A204.1 (cell line): ENCODE results near the gene LTB4R.

Experiments
- FAIRE-seq: peaks from 2 replicates; lab custom pipeline; 2012; peaks lifted over from hg19 to GRCh38; lab: Jason Lieb, UNC

LTB4R gene

DNA sequence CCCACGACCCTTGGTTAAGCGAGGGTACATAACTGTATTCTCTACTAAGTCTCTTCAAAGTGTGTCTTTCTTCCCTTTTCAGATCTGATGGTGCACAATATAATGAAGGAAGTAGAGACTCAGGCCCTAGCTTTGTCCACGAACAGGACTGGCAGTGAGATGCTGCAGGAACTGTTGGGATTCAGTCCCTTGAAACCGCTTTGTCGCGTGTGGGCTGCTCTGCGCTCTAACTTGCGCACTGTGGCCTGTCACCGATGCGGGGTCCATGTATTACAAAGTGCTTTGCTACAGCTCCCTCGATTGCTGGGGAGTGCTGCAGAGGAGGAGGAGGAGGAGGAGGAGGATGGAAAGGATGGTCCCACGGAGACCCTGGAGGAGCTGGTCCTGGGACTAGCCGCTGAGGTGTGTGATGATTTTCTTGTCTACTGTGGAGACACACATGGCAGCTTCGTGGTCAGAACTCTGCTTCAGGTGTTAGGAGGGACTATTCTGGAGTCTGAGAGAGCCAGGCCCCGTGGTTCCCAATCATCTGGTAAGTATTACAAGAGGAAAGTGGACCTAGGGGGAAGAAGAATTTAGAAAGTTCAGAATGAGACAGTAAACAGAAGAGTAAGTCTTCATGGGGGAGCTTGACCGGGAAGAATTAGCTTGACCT is 10.8 kb upstream of the LTB4R start:
- FAIRE-seq, result no peak

DNA sequence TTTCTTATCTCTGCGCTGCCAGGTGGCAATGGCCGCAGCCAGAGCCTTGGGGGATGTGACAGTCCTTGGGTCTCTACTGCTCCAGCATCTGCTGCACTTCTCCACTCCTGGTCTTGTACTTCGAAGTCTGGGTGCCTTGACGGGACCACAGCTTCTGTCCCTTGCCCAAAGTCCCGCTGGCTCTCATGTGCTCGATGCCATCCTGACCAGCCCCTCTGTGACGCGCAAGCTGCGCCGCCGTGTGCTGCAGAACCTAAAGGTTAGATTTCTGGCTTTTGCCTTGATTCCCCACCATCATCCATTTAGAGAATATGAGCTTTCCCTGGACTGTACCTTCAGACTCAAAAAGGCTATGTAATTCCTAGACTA is 7.3 kb upstream of the LTB4R start:
- FAIRE-seq, result no peak

DNA sequence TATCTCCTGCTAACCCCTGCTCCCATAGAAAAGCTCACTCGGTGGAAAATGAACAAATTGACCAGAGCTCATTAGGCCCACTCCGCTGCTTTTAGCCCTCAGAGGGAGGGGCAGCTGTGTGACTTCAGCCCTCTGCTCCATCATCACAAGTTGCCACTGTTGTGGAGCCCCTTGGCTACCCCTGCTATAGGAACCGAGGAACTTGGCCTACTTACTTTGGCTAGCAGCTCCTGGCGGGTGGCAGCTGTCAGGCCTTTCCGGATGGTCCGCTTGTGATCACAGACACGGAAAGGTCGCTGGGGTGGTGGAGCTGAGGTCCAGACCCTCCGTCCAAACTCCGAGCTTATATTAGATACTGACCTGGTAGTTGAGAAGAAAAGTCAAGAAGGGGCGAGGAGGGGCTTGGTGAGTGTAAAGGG is 4.1 kb upstream of the LTB4R start:
- no peak for FAIRE-seq

DNA sequence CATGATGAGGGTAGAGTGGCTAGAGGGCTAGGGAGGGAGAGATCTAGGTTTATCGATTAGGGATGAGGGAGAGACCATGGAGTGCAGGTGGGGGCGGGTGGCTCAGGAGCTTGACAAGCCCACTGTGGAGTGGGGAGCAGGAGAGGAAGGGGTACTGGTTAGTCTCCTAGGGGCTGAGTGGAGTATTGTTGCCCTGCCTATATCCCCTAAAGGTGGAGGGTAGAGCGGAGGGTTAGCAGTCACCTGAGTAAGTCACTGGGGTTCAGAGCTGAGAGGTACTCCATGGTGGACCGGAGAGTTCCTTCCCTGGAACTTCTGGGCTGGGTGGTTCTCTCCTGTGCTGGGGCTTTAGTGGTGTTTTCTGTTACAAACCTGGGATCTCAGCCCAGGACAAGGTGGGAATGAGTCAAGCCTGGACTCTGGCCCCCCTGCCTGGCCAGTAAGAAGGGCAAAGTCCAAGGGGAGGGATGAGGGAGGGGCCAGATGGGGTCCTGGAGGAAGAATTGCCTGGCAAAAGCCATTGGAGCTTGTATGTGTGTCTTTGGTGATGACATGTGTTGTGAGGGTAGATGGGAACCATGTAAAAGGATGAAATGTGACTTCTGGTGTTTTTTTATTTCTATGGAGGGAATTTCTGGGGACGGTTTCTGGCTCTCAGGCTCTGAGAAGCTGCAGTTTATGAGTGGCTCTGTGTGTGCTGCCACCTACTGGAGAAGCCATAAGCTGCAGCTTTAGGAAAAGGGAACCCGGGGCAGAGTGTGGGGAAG is 3.5 kb upstream of the LTB4R start, which contains the start of gene CIDEB:
Gene CIDEB, minus strand, starts transcription at position 403 of the 767 bp plus-strand sequence. Its CDS starts 119 bp downstream, at position 284.
- peak; percentile 19 for FAIRE-seq

DNA sequence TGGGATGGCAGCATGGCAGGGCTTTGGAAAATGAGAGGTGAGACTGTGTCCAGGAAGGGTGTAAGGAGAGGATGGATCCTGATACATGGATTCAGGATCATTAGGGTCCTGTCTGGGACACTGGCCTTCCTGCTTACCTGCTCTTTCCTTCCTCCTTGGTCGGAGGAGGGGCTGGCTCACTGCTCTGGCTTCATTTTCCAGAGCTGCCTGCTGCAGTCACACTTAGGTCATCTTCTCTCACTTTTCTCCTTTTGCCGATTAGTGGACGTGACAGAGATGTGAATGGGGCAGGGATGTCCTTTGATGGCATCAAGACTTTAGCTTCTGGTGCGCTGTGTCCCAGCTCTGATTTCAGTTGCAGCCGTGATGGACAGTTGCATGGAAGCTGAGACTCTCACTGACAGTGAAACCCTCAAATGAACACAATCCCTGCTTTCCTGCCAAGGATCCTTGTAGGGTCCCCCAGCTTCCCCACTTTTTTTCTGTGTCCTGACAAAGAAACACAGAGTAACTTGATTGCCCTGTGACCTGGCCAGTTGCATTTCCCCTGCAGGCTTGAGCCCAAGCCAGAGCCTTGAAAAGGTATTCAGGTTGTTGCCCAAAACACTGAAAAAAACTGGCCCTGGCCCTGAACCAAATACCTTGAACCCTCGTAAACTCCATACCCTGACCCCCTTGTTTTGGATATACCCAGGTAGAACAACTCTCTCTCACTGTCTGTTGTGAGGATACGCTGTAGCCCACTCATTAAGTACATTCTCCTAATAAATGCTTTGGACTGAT is 2.8 kb upstream of the LTB4R start:
- FAIRE-seq, result no peak

DNA sequence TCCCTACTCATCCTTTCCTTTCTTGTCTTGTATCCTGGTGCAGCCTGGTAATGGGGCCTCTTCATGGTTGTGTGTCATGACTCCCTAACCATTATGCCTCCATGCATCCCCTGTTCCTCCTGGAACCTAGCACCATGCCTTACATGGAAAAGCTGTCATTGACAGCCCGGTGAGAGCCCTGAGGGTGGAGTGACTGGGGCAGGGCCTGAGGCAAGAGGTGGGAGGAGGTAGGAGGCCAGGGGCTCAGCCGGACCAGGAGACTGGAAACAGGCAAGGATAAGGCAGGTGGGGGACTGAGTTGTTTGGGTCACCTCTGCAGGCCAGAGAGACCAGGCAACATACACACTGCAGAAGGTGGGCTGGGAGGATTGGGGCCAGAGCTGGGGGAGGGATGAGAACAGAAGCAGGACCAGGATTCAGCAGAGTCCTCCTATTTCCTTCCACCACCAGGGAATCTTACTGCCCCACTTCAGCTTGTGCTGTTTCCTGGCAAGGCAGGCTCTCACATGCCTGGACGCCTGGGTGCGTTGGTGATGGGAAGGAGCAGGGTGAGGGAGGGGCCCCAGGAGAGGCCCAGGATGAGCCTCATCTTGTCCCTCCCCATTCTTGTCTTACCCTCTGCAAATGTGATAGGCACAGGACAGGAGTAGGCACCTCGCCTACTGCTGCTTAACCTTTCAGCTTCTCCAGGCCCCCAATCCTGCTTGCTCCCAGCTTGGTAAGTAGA is 1.6 kb upstream of the LTB4R start, which contains the start of gene LTB4R2:
Gene LTB4R2, plus strand, starts transcription at position 603 of the 727 bp plus-strand sequence. CDS start 525 bp downstream, outside the sequence.
- no peak for FAIRE-seq

DNA sequence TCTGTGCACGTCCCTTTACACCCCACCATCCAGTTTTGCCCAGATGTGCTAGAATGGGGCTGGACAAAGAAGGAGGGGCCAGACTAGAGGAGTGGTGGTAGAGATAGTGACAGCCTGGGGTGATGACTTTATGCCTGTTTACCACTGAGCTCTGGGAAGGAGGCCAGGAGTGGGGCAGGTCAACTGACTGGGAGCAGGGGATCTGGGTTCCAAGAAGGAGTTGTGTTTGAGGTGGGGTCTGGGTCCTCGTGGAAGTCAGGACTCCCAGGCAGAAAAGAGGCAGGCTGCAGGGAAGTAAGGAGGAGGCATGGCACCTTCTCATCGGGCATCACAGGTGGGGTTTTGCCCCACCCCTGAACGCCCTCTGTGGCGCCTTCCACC is 1.0 kb upstream of the LTB4R start:
- no peak for FAIRE-seq

DNA sequence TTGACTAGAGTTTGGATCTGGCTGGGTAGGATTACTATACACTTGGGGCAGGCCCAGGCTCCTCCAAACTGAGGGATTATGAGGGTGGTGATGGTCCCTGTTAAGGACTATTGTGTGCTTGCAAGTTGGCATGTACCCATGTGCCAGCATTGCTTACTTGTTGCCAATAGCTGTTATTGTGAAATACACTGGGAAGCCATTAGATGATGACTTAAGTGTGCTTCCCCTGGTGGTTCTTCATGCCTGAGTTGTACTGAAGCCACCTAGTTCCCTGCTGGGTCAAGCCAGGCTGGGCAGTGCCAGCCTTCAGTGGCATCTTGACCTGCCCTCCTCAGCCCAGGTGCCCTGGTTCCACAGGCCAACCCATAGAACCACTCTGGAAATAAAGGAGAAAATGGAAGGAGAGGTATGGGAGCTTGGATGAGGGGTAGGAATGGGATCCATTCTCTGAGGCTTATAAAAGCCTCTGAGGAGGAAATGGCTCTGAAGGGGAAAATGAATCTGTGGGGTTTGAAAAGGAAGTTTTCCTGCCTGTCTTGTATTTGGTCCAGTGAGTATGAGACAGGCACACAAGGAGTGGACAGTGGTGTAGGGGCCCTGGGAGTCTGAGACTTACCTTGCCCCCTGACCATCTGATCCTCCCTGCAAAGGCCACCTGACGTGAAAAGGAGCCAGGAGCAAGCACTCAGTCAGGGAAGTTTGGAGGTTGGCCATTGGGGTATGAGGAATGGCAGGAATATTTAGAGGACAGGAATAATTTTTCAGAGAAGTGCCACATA is 724 bp downstream of the LTB4R start:
- no peak for FAIRE-seq

DNA sequence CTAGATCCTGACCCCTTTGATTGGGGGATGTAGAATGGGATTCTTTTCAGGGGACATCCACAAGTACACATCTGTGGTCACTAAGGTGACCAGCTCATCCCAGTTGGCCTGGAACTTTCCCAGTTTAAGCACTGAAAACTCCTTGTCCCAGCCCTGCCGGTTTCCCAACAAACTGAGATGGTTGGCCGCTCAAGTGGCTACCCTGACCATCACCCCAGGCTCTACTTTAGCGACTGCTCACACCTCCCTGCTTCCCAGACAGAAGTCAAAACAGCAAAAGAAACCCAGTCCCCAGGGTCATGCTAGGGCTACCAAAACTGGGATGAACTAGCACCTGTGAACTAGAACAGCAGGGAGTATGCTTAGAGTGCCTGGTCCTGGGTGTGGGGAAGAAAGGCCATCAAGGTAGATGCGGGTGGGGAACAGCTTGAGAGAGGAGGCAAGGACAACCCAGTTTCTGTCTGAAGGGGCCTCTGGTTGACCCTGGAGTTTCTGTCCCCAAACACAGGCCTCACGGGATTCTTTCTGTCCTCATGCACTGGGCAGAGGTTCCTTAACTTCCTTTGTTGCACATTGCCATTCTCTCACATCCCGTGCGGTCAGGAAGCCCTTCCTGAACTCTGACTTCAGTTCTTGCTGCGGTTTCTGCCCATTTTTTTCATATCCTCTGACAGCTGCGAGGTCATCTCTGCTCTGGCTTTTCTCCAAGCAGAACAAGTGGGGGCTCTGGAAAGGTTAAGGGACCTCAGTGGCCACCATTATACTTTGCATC is 1.6 kb downstream of the LTB4R start:
- no peak for FAIRE-seq

DNA sequence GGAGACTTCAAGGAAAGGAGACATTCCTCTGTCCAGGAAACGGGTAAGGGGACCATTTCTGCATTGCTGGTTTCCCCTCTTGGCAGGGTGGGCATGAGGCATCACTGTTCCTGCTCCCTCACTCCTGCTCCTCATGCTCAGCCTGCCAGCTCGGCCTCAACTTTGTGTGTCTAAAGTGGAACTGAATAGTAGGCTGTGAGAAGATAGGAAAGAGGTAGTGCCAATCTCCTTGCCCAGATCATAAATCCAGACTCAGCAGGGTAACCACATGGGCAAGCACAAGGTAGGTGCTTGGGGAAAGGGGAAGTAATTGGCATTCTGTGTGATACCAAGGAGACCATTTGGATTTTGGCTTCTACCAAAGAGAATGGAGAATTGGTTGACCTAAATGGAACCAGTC is 2.6 kb downstream of the LTB4R start:
- FAIRE-seq, result no peak

DNA sequence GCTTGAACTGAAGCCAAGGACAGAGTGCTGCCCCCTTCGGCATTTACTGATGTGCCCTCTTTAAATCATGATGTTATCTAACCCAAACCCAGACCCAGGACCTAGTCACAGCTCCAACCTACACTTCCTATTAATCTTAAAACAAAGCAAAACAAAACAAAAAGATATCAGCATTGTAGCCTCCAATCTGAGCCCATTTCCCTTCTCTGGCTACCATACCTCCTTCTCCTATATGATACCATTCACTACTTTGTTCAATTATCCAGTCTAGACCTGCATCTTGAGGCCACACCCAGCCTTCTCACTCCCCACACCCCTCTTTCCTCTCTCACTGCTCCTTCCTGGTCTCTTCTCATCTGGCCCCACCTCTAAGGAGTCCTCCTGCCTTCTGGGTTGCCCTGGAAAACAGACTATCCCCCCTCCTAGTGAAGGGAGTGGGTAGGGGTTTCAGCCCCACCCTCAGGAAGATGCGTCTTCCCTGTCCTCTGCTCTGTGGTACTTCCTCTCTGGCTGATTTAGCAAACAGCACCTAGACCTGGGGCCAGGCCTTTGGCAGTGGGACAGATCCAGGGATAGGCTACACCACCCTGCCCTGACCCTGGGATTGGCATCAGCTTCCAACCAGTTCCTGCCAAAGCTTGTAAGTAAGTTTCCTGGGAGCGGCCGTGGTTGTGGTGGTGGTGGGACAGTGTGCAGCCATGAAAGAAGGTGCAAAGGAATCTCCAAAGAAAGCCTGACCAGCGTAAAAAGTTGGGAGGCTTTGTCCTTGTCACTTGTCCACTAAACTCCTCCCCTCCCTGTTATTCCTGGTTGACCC is 3.3 kb downstream of the LTB4R start:
- FAIRE-seq, result no peak

DNA sequence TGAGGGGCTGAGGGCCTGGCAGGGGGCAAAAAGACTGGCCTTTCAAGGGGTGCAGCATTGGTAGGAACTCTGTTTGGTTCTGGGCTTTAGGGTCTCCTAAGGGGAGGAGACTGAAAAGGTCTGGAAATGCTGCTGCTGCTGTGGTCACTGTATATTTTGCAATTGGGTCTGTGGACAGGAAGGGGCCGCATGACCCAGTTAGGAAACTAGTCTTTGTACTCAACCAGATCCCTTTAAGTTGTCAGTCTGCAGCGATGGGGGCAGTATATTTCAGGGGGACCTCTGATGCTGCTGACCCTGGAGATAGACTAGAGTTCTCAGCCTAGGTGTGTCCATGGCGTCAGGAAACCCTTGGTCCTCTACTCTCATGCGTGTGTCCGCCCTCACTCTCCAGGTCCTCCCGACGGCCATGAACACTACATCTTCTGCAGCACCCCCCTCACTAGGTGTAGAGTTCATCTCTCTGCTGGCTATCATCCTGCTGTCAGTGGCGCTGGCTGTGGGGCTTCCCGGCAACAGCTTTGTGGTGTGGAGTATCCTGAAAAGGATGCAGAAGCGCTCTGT is 4.0 kb downstream of the LTB4R start:
- FAIRE-seq, result no peak

DNA sequence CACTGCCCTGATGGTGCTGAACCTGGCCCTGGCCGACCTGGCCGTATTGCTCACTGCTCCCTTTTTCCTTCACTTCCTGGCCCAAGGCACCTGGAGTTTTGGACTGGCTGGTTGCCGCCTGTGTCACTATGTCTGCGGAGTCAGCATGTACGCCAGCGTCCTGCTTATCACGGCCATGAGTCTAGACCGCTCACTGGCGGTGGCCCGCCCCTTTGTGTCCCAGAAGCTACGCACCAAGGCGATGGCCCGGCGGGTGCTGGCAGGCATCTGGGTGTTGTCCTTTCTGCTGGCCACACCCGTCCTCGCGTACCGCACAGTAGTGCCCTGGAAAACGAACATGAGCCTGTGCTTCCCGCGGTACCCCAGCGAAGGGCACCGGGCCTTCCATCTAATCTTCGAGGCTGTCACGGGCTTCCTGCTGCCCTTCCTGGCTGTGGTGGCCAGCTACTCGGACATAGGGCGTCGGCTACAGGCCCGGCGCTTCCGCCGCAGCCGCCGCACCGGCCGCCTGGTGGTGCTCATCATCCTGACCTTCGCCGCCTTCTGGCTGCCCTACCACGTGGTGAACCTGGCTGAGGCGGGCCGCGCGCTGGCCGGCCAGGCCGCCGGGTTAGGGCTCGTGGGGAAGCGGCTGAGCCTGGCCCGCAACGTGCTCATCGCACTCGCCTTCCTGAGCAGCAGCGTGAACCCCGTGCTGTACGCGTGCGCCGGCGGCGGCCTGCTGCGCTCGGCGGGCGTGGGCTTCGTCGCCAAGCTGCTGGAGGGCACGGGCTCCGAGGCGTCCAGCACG is 4.7 kb downstream of the LTB4R start:
- no peak for FAIRE-seq

DNA sequence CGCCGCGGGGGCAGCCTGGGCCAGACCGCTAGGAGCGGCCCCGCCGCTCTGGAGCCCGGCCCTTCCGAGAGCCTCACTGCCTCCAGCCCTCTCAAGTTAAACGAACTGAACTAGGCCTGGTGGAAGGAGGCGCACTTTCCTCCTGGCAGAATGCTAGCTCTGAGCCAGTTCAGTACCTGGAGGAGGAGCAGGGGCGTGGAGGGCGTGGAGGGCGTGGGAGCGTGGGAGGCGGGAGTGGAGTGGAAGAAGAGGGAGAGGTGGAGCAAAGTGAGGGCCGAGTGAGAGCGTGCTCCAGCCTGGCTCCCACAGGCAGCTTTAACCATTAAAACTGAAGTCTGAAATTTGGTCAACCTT is 5.3 kb downstream of the LTB4R start:
- no peak for FAIRE-seq

DNA sequence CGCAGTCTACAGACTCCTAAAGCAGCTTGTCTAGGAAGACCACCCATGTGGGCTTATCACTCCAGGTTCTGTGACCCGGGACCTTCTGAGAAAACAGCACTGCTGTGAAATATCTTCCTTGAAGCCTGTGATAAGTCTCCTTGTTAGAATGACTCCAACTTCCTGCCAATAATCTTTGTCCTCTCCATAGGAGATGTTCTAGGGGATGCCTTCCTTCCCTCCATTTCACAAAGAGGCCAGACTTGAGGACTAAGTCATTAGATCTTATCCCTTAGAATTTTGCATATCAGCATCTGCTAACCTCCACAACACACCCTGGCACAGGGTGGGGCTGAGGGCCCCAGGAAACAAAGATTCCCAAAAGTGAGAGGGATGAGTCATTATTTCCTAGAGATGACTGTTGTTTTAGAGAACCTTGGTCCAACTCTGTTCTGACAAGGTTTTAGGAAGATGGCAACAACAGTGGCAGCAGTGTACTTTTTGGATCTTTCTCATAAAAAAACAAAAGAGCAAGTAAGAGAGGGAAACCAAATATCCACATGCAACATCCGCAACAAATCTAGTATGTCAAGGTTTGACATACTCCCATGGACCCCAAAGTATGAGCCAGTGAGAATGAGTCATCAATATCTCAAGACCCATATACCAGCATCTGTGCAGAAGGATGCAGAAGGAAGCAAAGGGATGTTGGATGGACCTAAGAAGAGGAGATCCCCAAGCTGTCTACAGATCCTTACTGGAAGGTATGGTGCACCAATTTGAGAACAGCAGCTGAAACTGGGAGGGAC is 6.0 kb downstream of the LTB4R start:
- no peak for FAIRE-seq

DNA sequence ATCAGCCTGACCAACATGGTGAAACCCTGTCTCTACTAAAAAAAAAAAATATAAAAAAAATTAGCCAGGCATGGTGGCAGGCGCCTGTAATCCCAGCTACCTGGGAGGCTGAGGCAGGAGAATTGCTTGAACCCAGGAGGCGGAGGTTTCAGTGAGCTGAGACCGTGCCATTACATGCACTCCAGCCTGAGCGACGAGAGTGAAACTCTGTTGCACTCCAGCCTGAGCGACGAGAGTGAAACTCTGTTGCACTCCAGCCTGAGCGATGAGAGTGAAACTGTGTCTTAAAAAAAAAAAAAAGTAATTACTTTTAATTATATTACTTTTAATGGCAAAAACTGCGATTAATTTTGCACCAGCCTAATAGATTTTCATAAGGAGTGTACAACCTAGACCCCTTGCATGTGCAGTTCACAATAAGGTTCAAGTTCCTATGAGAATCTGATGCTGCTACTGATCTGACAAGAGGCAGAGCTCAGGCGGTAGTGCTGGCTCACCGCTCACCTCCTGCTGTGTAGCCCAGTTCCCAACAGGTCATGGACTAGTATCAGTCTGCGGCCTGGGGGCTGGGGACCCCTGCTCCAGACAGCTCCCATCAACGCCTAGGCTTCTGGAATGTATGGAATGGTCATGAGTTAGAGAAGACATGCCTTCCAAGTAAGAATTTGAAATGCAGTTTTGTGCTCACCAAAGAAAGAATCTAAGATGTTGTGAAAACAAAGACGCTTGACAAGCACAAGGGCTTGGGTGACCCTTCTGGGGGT is 10.1 kb downstream of the LTB4R start:
- FAIRE-seq, result no peak

DNA sequence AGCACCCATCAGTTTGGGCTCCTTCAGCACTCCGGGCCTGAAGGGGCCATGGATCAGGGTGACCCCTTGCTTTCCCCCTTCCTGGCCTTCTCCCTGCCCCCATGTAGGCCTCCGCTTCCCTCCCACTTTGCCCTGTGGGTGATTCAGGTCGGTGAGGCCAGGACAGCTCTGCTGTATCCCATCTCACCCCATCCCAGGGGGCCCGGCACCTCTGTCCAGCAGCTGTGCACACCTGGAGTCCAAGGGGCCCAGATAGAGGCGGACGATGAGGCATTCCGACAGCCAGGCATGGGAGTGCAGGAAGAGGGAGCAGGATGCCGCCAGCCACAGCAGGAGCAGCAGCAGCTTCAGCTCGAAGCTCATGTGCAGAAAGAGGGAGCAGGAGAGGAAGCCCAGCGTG is 11.4 kb downstream of the LTB4R start:
- FAIRE-seq, result no peak
